T-helper 2 cell treated with Interferon-gamma antibody and Interleukin-4, amounts not matched to agents 100 ng/mL and 5 ng/mL, for 36 hours (primary cell): ENCODE data around the gene CTAGE15. TPM values are rescaled to one million over a fixed set of nuclear protein-coding genes. Genes with fewer than 3 reads are reported as not detected.

Source experiments
- total RNA-seq: library from RNA; stranded (reverse); gene quantifications from 2 replicates; pipeline ENCODE4 v1.2.3, GENCODE V29; 2022

CTAGE15 gene
- total RNA-seq, 1 donor from 2014 or later, result 1.3 TPM

Other genes with a start within 250 kb of the CTAGE15 start
- gene FAM131B, start 209.1 kb upstream of the CTAGE15 start, total RNA-seq, result 0.32 and 0.48 TPM in 2 replicates
- gene ZYX, start 190.5 kb upstream of the CTAGE15 start, total RNA-seq, result 168 and 171 TPM in 2 replicates
- 0.73 and 1.9 TPM in 2 replicates for gene EPHA1, start 162.9 kb upstream of the CTAGE15 start, total RNA-seq
- gene TAS2R60, start 128.3 kb upstream of the CTAGE15 start, total RNA-seq, result not detected in 2 replicates
- gene TAS2R41, start 93.9 kb upstream of the CTAGE15 start, total RNA-seq, result not detected in 2 replicates
- 20.7 and 21.3 TPM in 2 replicates for gene TCAF2, start 49.2 kb downstream of the CTAGE15 start, total RNA-seq
- gene CTAGE6, start 185.9 kb downstream of the CTAGE15 start, total RNA-seq, result 0.98 and 1.2 TPM in 2 replicates